GM06990 (cell line): ENCODE results near the gene NKIRAS1.
"Not testable (repeated sequence)": the region's sequence is repeated elsewhere in the genome, so short reads cannot be mapped to it uniquely, and the experiment has no call there.

ENCODE experiments used
- DNase-seq: peaks from one replicate; pipeline ENCODE4 v3.0.0-alpha.2; 2011; ENCODE audit not compliant: insufficient read length; ENCODE audit errors: extremely low read depth
- H3K27me3 ChIP-seq: replicated peaks from 2 replicates; pipeline ENCODE4 v1.6.0; 2011; ENCODE audit warnings: low read length; ENCODE audit not compliant: control insufficient read depth, insufficient read depth
- H3K36me3 ChIP-seq: 2 replicates; pipeline ENCODE4 v1.5.1; 2011; ENCODE audit warnings: low read length; ENCODE audit not compliant: control insufficient read depth, insufficient read depth
- H3K4me3 ChIP-seq: replicated peaks from 2 replicates; pipeline ENCODE4 v1.5.1; 2011; ENCODE audit warnings: low read depth, mild to moderate bottlenecking, control low read depth, low read length
- TF ChIP-seq, protein P1 (sequence below): IDR thresholded peaks from 2 replicates; pipeline ENCODE4 v1.5.1; 2011; ENCODE audit warnings: low read length, control low read depth, mild to moderate bottlenecking, inconsistent platforms; ENCODE audit not compliant: insufficient read depth, poor library complexity, severe bottlenecking

The NKIRAS1 gene

DNA sequence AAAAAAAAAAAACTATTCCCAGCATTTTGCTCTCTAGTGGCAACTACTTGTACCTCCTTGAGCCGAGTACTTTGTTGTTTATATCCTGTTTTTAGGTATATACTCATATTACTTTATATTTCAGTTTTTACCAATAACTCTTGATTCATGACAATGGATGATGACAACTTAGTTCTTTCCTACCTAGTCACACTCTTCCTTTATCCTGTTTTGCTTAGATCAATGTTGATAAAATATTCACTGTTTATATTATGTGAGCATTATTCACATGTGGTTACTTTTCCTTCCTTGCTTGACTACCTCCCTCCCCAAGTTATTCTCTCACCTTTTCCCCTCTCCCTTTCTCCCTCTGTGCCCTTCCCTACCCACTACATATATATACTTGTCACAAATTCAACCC is 53.7 kb downstream of the NKIRAS1 start:
- no peak for DNase-seq

DNA sequence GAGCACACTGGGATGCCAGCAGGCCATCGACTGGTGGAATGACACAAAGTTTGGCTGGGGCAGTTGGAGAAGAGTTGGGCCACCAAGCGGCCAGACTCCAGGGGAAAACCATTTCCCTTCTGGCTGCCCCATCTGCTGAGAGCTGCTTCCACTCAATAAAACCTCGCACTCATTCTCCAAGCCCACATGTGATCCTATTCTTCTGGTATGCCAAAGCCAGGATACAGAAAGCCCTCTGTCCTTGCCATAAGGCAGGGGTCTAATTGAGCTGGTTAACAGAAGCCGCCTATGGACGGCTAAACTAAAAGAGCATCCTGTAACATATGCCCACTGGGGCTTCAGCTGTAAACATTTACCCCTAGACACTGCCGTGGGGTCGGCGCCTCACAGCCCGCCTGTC is 55.1 kb downstream of the NKIRAS1 start:
- Histone ChIP-seq H3K36me3 (peaks cover 2% of the 10 kb centered on the region), H3K4me3 (no peak overlapping the region), H3K27me3 (no peaks in the 10 kb centered on the region)
- no peak for DNase-seq
- TF ChIP-seq, protein P1, sequence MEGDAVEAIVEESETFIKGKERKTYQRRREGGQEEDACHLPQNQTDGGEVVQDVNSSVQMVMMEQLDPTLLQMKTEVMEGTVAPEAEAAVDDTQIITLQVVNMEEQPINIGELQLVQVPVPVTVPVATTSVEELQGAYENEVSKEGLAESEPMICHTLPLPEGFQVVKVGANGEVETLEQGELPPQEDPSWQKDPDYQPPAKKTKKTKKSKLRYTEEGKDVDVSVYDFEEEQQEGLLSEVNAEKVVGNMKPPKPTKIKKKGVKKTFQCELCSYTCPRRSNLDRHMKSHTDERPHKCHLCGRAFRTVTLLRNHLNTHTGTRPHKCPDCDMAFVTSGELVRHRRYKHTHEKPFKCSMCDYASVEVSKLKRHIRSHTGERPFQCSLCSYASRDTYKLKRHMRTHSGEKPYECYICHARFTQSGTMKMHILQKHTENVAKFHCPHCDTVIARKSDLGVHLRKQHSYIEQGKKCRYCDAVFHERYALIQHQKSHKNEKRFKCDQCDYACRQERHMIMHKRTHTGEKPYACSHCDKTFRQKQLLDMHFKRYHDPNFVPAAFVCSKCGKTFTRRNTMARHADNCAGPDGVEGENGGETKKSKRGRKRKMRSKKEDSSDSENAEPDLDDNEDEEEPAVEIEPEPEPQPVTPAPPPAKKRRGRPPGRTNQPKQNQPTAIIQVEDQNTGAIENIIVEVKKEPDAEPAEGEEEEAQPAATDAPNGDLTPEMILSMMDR, result no peak

More for the DNA sequence above, 53.7 kb downstream of the NKIRAS1 start:
- Histone ChIP-seq H3K4me3 (no peak overlapping the region), H3K27me3 (no peaks in the 10 kb centered on the region), H3K36me3 (peaks cover 2% of the 10 kb centered on the region)
- TF ChIP-seq, protein P1, result no peak

DNA sequence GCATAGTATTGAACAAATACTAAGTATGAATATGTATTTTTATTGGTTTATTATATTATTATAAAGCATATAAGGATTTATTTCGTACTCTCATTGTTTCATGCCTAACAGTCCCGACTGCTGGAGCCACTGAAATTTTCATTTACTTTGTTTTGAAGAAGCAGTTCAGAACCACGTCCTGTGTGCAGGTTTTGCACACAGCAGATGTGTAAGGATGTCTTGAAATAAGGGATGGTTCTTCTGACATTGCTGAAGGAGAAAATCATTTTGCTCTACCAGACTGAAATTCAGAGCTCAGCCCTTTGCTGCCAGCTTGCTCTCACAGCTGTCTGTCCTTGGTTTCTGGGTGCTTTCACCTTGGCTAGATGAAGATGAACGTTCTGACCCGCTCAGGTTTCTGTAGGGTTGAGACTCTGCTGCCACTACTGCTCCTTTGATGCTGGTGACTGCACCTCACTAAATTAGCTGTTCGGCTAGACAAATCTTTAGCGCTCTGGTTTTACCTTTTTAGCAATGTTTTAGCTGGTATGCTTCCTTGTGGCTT is 56.9 kb downstream of the NKIRAS1 start:
- peaks cover 2% of the 10 kb centered on the region for H3K36me3 ChIP-seq
- H3K27me3 ChIP-seq, result no peaks in the 10 kb centered on the region
- H3K4me3 ChIP-seq, result no peak overlapping the region
- no peak for DNase-seq
- TF ChIP-seq, protein P1, result no peak

DNA sequence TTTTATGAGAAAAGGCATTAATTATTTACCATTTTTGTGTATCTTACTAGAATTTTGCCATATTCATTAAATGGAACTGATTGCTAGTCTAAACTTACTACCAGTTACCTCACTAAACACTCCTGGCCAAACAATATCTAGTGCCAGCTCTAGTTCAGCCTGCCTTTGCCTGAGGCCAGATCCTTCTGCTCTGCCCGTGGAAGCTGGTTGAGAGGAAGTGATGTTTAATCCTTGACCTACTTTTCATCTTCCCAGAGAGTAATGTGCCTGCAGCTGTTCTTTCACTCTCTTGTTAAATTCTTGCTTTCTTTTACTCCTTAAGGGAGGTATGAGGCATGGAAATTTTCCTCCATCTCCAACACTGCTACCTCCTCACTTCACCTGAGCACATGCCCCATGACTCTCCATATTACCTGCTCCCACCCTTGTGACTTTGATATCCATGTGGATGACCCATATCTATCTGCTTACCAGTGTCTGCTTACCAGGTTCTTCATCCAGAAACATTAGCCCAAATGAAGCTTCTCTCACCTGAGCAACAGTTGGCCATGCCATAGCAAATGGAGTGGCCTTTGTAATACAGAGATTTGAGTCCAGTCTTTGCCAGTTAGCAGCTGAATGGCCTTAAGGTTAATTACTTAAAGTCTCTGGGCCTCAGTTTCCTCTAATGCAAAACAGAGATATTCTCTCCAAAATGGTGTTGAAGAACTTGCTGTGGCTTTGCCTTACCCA is 57.6 kb downstream of the NKIRAS1 start:
- DNase-seq, result no peak
- H3K4me3 ChIP-seq, result no peak overlapping the region
- peaks cover 2% of the 10 kb centered on the region for H3K36me3 ChIP-seq
- H3K27me3 ChIP-seq, result no peaks in the 10 kb centered on the region
- TF ChIP-seq, protein P1, result no peak

DNA sequence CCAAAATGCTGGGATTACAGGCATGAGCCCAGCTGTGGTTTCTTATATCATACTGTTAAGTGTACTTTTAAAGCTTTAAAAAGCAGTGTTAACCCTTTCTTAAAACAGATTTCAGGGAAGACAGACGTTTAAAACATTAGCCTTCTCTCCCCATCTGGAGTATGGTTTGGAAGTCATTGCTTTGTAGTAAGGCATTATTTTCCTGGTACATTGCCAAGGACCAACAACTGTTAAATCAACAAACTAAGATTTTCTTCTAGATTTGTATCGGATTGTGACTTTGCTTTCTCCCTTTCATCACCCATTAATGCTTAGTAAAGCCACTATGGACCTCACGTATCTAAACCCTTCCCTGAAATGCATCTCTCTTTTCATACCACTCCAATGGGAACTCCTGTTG is 60.5 kb downstream of the NKIRAS1 start:
- Histone ChIP-seq H3K4me3 (no peak overlapping the region), H3K36me3 (peaks cover 3% of the 10 kb centered on the region), H3K27me3 (no peaks in the 10 kb centered on the region)
- TF ChIP-seq, protein P1, result no peak
- no peak for DNase-seq

DNA sequence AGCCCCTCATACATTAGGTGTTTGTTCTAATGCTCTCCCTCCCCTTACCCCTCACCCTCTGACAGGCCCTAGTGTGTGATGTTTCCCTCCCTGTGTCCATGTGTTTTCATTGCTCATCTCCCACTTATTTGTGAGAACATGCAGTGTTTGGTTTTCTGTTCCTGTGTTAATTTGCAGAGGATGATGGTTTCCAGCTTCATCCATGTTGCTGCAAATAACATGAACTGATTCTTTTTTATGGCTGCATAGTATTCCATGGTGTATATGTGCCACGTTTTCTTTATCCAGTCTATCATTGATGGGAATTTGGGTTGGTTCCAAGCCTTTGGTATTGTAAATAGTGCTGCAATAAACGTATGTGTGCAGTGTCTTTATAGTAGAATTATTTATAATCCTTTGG is 67.3 kb downstream of the NKIRAS1 start:
- not testable (repeated sequence) for DNase-seq, H3K36me3 ChIP-seq

More for the DNA sequence above, 67.3 kb downstream of the NKIRAS1 start:
- not testable (repeated sequence) for H3K4me3 ChIP-seq, H3K27me3 ChIP-seq
